Measurements from ENCODE around the gene TMSB4X.
"Not testable (repeated sequence)": the region's sequence is repeated elsewhere in the genome, so short reads cannot be mapped to it uniquely, and the experiment has no call there.

Gene TMSB4X

GRCh38 chrX:12974796-12975669 is at the start of gene TMSB4X:
TMSB4X (plus strand) TSS chrX:12975110.
- peak; percentile 77 for DNase-seq

DNA sequence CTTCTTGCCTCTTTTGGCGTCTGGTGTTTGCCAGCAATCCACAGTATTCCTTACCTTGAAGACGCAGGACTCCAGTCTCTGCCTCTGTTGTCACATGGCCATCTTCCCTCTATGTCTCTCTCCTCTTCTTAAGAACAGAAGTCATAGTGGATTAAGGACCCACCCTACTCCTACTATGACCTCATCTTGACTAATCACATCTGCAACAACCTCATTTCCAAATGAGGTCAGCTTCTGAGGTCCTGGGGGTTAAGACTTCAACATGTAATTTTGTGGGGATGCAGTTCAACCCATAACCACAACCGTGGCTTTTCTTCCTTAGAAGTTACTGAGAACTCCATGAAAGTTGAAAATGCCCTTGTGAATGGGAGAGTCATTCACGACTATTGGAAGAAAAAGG is 45.2 kb upstream of the TMSB4X start:
- no peak for DNase-seq

DNA sequence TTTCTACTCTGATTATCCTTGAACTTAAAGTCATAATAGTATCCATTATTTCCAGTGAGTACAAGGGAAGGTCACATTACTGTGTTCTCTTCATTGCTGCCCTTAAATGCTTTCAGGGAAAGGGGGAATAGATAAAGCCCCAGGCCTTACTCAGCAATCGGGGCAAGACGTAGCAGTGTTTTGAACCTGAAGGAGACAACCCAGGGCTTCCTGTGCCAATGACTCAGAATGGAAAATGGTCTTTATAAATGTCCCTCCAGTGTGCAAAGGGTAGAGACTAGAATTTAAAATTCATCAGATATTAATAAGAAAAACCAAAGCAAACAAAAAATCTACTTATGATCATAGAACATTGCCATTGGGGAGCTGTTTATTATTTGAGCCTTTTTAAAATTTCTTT is 44.8 kb upstream of the TMSB4X start:
- no peak for DNase-seq

- no peak for DNase-seq
These were observed 42.7 kb upstream of the TMSB4X start for GRCh38 chrX:12932244-12932643.

GRCh38 chrX:12934850-12935249 is 40.1 kb upstream of the TMSB4X start:
- DNase-seq: no peak

DNA sequence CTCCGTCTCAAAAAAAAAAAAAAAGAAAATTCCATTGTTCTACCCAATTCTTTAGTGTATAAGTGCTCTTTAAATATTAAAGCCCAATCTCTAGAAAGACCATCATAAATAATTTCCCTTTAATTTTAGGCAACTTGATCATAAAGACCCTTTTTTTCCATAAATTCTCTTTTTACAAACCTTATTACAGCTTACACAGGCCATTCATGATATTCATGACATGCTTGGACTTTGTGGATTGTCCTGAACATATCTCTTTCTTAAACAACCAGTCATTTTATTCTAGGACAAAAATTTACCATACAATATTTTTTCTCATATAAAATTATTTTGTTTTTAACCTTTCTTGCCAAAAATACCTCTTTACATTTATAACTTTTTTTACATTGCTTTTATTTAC is 38.0 kb upstream of the TMSB4X start:
- no peak for DNase-seq

GRCh38 chrX:12940471-12940870 is 34.4 kb upstream of the TMSB4X start:
- not testable (repeated sequence) for DNase-seq

DNA sequence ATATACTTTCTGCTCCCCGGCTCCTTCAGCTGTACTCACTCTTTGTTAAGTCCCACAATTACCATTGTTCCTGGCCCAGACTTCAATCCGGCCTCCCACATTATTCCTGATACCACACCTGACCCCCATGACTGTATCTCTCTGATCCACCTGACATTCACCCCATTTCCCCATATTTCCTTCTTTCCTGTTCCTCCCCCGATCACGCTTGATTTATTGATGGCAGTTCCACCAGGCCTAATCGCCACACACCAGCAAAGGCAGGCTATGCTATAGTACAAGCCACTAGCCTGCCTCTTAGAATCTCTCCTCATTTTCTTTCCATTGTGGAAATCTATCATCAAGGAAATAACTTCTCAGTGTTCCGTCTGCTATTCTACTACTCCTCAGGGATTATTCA is 31.3 kb upstream of the TMSB4X start:
- not testable (repeated sequence) for DNase-seq

DNA sequence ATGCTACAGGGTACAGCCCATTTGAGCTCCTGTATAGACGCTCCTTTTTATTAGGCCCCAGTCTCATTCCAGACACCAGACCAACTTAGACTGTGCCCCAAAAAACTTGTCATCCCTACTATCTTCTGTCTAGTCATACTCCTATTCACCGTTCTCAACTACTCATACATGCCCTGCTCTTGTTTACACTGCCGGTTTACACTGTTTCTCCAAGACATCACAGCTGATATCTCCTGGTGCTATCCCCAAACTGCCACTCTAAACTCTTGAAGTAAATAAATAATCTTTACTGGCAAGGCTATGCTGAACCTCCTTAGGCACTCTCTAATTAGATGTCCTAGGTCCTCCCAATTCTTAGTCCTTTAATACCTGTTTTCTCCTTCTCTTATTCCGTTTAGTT is 30.5 kb upstream of the TMSB4X start:
- DNase-seq: not testable (repeated sequence)

- DNase-seq: no peak
These were observed 29.4 kb upstream of the TMSB4X start for GRCh38 chrX:12945494-12945893.

GRCh38 chrX:12946406-12946805 is 28.5 kb upstream of the TMSB4X start:
- no peak for DNase-seq

DNA sequence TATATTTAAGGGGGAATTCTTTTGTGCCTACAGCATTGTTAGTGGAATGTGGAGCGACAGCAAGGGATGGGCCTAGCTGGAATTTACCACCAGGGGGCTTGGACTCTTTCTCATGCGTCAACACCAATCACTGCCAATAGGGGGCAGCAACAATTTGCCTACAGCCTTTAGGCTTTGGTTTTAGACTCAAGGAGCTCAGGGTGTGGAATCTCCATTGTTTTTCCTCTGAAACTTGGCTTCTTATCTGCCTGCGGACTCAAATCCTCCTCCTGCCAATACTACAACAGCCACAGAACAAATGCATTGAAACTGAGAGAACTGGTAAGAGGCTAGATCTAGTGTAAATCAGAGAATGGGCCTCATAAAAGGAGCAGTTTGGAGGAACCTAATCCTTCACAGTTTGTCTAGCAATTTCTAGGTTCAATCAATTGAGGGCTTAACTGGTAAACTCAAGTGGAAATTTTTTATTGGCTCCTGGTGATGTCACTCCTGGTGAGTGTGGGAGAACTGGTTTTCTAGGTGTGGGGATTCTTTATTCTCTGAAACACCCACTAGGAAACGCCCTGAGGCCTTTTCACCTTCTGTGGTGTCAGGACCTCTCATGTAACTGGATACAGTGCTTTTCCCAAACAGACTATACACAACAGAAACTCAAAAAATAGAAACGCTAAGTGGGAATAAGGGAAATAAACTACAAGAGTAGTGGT is 27.9 kb upstream of the TMSB4X start:
- peak; percentile 69 for DNase-seq

- no peak for DNase-seq
These were observed 27.2 kb upstream of the TMSB4X start for GRCh38 chrX:12947545-12948235.

- DNase-seq: no peak
These were observed 26.4 kb upstream of the TMSB4X start for GRCh38 chrX:12948495-12948894.

- no peak for DNase-seq
These were observed 25.5 kb upstream of the TMSB4X start for GRCh38 chrX:12949205-12949926.

GRCh38 chrX:12949927-12950656 is 24.8 kb upstream of the TMSB4X start:
- DNase-seq: peak; percentile 75

GRCh38 chrX:12950851-12951594 is 23.9 kb upstream of the TMSB4X start:
- DNase-seq: peak; percentile 63

DNA sequence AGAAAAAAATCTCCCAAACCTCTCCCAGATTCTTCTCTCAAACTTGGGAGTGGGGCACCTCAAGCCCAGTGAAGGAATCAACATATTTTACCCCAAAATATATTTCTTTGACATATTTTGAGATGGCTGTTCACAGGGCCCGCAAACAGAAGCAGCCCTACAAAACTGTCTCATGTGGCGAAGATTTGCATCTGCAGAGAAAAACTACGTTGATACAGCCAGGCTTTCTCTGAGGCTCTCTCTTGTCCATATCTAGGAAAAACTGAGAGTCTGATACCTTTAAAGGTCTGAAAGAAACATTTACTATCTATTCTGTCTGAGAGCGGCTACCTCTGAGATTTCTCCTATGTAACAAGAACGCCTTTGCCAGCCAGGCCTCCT is 23.3 kb upstream of the TMSB4X start:
- no peak for DNase-seq

- no peak for DNase-seq
These were observed 21.5 kb upstream of the TMSB4X start for GRCh38 chrX:12953420-12953819.

- no peak for DNase-seq
These were observed 20.5 kb upstream of the TMSB4X start for GRCh38 chrX:12954376-12954775.

GRCh38 chrX:12954981-12955380 is 19.9 kb upstream of the TMSB4X start:
- no peak for DNase-seq
